GM19324 (cell line): ENCODE measurements around the gene SCCPDH.
"Not testable (repeated sequence)": the region's sequence is repeated elsewhere in the genome, so short reads cannot be mapped to it uniquely, and the experiment has no call there.

Experiments
- ATAC-seq: cut with Tn5 transposase; IDR thresholded peaks from one replicate; pipeline ENCODE4 v1.9.1; 2021; ENCODE audit warnings: mild to moderate bottlenecking, moderate library complexity; ENCODE audit not compliant: unreplicated experiment, low FRiP score

SCCPDH gene

DNA sequence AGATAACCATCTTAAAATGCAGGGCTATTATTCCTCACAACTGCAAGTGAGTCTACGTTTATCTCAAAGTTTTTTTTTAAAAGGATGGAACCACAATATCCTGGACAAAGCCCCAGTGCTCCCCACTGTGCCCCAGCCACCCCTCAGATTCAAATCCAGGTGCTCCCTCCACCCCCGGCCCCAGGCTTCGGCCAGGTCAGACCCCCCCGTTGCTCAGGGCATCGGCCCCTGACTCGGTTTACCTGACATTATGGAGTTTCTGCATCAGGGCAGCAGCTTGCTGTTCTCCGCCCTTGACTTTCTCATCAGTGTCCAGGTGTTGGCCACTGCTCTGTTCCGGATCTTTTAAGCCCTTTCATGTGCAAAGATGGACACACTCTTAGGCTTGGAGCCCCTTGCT lies 72.9 kb downstream of the SCCPDH start:
- ATAC-seq = no peak

GRCh38 chr1:246797597-246797996 lies 73.4 kb downstream of the SCCPDH start:
- ATAC-seq = no peak

DNA sequence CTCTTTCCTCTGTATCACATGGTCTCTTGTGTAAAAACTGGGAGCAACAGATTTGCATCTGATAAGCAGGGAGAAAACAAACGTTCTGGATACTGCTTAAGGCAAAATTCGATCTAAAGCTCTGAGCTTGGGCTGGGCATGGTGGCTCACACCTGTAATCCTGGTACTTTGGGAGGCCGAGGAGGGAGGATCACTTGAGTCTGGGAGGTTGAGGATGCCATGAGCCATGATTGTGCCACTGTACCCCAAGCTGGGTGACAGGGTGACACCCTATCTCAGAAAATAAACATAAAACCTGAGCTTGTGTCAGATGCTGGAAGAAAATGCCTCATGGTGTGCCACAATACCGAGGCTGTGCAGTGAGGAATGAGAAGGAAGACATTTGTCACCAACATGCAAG lies 73.9 kb downstream of the SCCPDH start:
- no peak for ATAC-seq

DNA sequence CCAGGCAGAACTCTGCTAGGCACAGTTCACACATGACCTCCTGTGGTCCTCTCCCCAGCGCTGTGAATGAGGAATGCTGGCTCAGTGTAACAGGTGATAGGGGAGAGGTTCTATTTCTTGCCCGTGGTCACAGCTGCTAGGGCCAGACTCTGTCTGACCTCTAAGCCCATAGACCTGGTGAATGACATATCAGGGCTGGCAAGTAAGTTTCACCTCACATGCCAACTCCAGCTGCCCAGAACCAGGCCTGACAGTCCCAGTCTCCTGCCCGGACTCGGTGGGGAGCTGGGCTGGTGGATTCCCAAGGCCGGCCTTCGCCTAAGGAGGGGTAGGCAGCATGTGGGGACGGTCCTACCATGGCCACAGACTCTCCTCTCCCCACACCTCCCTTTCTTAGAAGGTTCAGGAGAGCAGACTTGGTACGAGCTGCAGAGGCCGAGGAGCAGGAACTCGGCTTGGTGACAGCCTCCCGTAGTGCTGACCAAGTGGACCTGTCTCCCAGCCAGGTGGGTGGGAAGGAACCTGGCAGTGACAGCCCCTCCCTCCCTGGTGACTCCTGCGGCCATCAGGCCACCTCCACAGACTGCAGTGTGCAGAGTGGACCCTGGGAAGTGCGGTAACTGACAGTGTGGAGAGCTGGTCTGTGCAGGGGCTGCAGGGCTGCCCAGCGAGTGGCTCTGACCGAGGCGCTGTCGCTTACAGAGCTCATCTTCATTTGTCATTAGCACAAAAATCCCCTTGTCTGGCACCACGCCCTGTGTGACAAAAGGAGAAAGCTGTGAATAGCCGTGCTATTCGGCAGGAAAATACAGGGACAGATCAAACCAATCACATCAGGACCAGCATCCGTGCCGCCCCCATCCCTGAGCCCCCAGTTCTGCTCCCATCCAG lies 74.6 kb downstream of the SCCPDH start:
- ATAC-seq = no peak

DNA sequence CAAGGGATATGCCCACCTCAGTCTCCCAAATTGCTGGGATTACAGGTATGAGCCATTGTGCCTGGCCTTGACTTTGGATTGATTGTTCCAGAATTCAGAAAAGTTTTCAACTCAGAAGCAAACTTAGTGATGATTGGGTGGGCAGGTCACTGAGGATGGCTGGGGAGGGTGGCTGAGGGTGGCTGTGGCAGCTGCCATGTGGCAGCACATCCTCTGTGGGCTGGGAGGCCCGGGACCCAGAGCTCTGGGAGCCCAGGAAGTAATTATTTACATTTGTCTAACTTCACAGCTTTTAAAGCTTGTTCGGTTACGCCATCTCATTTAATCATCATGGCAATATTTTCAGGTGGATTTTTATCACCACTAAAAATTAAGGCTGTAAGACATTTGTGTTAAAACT lies 76.1 kb downstream of the SCCPDH start:
- no peak for ATAC-seq

DNA sequence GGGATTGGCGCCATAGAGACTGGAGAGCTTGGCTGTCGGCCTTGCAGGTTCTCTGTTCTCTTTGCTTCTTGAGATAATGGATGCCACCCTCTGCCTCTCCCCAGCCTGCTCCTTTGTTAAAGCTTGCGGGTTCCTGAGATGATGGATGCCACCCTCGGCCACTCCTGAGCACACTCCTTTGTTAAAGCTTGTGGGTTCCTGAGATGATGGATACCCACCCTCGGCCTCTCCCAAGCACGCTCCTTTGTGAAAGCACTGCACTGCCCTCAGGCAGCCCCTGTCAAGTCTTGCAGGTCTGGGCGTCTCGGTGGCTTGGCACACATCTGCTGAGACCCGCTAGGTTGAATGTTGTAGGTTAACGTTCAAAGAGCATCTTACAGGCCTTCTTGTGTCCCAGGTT lies 76.5 kb downstream of the SCCPDH start:
- no peak for ATAC-seq

DNA sequence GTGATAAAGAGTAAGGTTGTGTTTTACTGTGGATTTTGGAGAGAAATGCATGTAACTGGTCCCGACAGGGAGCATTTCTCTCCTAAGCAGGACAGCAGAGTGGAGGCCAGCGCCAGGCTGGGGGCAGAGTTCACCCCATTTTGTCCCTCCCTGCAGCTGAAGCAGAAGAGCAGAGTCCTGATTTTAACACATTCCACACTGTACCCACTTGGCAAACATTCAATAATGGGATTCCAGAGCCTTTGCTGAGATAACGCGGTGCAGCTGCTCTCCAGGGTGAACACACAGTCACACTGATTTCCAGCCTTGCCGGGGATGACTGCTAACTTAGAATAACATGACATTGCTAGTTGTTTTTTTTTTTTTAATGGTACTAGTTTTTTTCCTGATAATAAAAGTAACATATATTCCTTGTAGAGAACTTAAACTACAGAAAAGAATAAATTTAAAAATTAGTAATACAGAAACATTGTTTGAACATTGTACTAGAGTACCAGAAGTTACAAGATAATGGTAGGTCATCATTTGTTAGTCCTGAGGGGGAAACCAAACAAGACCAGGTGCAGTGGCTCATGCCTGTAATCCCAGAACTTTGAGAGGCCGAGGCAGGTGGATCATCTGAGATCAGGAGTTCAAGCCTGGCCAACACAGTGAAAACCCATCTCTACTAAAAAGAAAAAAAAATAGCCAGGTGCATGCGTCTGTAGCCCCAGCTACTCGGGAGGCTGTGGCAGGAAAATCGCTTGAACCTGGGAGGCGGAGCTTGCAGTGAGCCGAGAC lies 77.2 kb downstream of the SCCPDH start:
- ATAC-seq = no peak

DNA sequence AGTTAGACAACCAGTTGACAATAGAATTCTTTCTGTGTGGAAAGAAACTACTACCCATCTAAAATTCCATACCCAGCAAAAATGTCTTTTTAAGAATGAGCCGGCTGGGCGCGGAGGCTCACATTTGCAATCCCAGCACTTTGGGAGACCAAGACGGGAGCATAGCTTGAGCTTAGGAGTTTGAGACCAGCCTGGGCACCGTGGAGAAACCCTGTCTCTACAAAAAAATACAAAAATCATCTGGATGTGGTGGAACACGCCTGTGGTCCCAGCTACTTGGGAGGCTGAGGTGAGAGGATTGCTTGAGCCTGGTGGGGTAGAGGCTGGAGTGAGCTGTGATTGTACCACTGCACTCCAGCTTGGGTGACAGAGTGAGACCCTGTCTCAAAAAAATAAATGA lies 79.2 kb downstream of the SCCPDH start:
- ATAC-seq = no peak

DNA sequence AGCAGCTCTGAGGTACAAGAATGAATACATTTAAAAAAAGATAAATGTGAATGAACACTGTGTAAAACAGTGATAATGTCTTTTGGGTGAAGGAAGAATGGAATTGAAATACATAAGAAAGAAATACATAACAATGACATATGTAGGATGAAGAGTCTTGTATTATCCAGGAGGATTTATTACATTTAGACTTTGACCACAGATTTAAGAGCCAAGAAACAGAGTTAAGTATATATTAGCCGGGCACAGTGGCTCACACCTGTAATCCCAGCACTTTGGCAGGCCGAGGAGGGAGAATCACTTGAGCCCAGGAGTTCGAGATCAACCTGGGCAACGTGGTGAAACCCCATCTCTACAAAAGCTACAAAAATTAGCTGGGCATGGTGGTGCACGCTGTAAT lies 79.7 kb downstream of the SCCPDH start:
- ATAC-seq = no peak

DNA sequence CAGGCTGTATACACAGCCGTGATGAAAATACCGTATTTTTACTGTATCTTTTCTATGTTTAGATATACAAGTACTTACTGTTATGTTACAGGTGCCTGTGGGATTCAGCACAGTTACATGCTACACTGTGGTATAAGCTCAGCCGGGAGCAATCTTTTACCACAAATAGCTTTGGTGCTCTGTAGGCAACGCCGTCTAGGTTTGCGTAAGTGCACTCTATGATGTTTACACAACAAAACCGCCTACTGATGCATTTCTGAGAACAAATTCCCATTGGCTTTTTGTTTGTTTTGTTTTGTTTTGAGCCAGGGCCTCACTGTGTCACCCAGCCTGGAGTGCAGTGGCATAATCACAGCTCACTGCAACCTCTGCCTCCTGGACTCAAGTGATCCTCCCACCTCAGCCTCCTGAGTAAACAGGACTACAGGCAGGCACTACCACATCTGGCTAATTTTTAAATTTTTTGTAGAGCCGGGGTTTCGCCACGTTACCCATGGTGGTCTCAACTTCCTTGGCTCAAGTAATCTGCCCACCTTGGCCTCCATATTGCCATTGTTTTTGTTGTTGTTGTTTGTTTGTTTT lies 81.0 kb downstream of the SCCPDH start:
- ATAC-seq = no peak

- no peak for ATAC-seq
Observed at GRCh38 chr1:246809473-246809872, 85.3 kb downstream of the SCCPDH start.

DNA sequence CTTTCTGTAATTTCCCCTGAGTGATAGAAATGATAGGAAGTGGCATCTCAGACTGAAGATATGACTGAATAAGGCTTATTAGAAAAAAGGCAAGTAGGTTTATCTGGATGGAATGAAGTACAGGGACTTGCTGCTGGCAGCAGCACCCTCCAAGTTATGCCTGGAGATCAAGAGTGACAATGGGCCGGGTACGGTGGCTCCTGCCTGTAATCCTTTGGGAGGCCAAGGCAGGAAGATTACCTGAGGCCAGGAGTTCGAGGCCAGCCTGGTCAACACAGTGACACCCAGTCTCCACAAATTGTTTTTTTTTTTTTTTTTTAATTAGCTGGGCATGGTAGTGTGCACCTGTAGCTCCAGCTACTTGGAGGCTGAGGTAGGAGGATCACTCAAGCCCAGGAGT lies 87.8 kb downstream of the SCCPDH start:
- no peak for ATAC-seq

DNA sequence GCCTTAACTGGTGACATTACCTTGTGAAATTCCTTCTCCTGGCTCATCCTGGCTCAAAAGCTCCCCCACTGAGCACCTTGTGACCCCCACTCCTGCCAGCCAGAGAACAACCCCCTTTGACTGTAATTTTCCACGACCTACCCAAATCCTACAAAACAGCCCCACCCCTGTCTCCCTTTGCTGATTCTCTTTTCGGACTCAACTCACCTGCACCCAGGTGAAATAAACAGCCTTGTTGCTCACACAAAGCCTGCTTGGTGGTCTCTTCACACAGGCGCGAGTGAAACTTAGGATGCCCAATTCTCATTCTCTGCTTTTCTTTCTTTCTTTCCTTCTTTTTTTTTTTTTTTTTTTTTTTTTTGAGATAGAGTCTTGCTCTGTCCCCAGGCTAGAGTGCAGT lies 89.1 kb downstream of the SCCPDH start:
- not testable (repeated sequence) for ATAC-seq

GRCh38 chr1:246814890-246815289 lies 90.7 kb downstream of the SCCPDH start:
- no peak for ATAC-seq

DNA sequence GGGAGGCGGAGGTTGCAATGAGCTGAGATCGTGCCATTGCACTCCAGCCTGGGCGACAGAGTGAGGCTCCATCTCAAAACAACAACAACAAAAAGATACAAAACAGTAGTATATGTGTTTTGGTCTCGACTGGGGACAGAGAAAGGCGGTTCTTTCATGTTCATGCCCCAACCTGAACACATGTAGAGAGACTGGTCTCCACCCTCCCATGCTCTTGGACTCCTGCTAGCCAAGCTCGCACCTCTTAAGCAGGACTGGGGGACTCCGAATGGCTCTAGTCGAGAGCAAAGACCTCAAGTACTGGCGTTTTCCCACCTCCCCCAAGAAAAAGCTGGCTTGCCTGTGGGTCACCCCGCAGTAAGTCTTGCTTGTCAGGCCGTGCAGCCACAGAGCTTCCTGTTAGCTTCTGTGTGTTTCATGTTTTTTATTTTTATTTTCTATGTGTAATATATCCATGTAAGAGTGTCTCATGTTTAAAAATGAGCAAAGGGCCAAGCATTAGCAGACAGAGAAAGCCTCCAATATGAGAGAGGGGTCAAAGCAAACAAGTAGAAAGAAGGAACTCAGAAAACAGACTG lies 91.6 kb downstream of the SCCPDH start:
- ATAC-seq = no peak
